GM19397 (cell line): Measurements from ENCODE around the gene SH3TC1.

ENCODE experiments used
- ATAC-seq: cut with Tn5 transposase; IDR thresholded peaks from one replicate; pipeline ENCODE4 v1.9.1; 2021; ENCODE audit warnings: mild to moderate bottlenecking, moderate library complexity; ENCODE audit not compliant: unreplicated experiment

The SH3TC1 gene

GRCh38 chr4:8257854-8258253, 58.8 kb downstream of the SH3TC1 start:
- ATAC-seq: no peak

- no peak for ATAC-seq
These were observed 59.6 kb downstream of the SH3TC1 start for GRCh38 chr4:8258552-8259212.

- no peak for ATAC-seq
These were observed 60.8 kb downstream of the SH3TC1 start for GRCh38 chr4:8259743-8260430.

GRCh38 chr4:8260656-8261111, 61.6 kb downstream of the SH3TC1 start:
- no peak for ATAC-seq

GRCh38 chr4:8261851-8262535, 62.9 kb downstream of the SH3TC1 start:
- ATAC-seq: no peak

GRCh38 chr4:8262637-8263322, 63.7 kb downstream of the SH3TC1 start:
- no peak for ATAC-seq

- no peak for ATAC-seq
These were observed 64.3 kb downstream of the SH3TC1 start for GRCh38 chr4:8263397-8263796.

- ATAC-seq: no peak
These were observed 65.0 kb downstream of the SH3TC1 start for GRCh38 chr4:8264106-8264505.

GRCh38 chr4:8265171-8265929, 66.3 kb downstream of the SH3TC1 start:
- no peak for ATAC-seq

GRCh38 chr4:8266088-8266487, 67.0 kb downstream of the SH3TC1 start:
- ATAC-seq: no peak

GRCh38 chr4:8266508-8266907, 67.4 kb downstream of the SH3TC1 start:
- ATAC-seq: no peak

GRCh38 chr4:8267077-8267476, 68.0 kb downstream of the SH3TC1 start:
- ATAC-seq: no peak

GRCh38 chr4:8268211-8268610, 69.1 kb downstream of the SH3TC1 start:
- no peak for ATAC-seq

- no peak for ATAC-seq
These were observed 69.9 kb downstream of the SH3TC1 start for GRCh38 chr4:8268901-8269534.

- ATAC-seq: no peak
These were observed 70.7 kb downstream of the SH3TC1 start, which contains the start of gene HTRA3 for GRCh38 chr4:8269535-8270417. Gene HTRA3, plus strand, starts transcription at chr4:8269754. Its CDS starts 215 bp downstream, at chr4:8269969.

- ATAC-seq: no peak
These were observed 71.3 kb downstream of the SH3TC1 start for GRCh38 chr4:8270418-8270771.

- no peak for ATAC-seq
These were observed 72.1 kb downstream of the SH3TC1 start for GRCh38 chr4:8270912-8271815.

- ATAC-seq: no peak
These were observed 72.7 kb downstream of the SH3TC1 start for GRCh38 chr4:8271821-8272220.
